HG03565 (cell line): ENCODE results near the gene ERCC4.
"Not testable (repeated sequence)": the region's sequence is repeated elsewhere in the genome, so short reads cannot be mapped to it uniquely, and the experiment has no call there.

ENCODE experiments used
- ATAC-seq: cut with Tn5 transposase; IDR thresholded peaks from one replicate; pipeline ENCODE4 v1.9.1; 2021; ENCODE audit warnings: mild to moderate bottlenecking, moderate library complexity; ENCODE audit not compliant: unreplicated experiment

ERCC4 gene

GRCh38 chr16:13919683-13920509 is at the start of gene ERCC4:
TSS of gene ERCC4 (plus strand) at chr16:13920154. CDS start at chr16:13920166, 12 bp downstream.
- peak; percentile 97 for ATAC-seq

DNA sequence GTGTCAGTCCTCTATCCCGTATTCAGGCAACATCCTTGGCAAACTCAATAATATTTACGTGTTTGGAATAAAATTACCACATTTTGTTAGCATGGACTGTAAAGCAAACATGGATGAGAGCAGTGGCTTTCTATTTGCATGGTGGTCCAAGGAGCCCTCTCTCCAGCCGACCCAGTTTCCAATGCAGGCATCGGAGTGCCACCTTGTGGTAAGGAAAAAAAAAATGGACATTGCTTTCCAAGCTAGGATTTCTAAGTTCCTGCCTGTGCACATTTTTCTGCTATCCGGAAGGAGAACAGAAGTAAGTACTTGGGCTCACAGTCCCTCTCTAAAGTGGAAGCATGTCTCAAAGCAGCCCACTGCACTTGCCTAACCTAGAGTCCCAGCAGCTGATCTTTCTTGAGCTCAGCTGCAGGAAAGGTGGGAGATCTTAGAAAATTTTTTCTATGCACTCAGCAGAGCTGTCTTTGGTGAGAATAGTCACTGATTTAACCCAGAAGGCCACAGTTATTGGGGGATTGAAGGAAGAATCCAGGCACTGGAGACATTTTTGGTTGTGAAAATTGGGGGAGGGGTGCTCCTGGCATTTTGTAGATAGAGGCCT is 46.0 kb upstream of the ERCC4 start:
- no peak for ATAC-seq

GRCh38 chr16:13875614-13876284 is 44.2 kb upstream of the ERCC4 start:
- no peak for ATAC-seq

DNA sequence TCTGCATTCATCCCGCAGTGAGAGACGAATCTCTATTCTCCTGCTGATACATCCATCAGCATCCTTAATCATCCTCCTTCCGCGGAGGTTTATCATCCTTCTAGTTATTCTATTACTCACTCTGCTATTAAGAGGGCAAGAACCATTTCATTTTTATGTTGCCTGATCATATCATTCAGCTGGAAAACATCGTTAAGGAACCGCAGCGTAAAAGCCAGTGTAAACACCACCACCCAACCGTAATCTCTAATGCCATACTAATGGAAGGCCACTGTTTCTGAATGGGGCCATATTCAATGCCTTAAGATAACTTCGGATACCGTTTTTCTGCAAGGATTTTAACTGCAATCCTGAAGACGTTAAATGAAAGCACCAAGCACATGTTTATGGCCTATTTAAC is 36.7 kb upstream of the ERCC4 start:
- no peak for ATAC-seq

DNA sequence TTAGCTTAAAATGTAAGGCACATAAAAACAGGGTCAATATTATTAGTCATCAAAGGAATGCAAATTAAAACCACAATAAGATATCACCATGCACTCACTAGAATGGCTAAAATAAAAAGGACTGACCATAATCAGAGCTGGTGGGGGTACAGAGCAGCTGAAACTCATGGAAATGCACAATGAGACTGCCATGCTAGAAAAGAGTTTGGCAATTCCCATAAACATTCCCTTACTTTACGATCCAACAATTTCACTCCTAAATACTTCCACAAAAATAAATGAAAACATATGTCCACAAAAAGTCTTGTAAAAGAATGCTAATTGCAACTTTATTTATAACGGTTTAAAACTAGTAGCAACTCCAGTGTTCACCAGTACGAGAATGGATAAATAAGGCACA is 36.1 kb upstream of the ERCC4 start:
- no peak for ATAC-seq

- ATAC-seq, result no peak
Observed at GRCh38 chr16:13885700-13886099, 34.3 kb upstream of the ERCC4 start.

GRCh38 chr16:13886608-13887007 is 33.3 kb upstream of the ERCC4 start:
- ATAC-seq, result no peak

GRCh38 chr16:13889323-13889722 is 30.6 kb upstream of the ERCC4 start:
- ATAC-seq, result not testable (repeated sequence)

DNA sequence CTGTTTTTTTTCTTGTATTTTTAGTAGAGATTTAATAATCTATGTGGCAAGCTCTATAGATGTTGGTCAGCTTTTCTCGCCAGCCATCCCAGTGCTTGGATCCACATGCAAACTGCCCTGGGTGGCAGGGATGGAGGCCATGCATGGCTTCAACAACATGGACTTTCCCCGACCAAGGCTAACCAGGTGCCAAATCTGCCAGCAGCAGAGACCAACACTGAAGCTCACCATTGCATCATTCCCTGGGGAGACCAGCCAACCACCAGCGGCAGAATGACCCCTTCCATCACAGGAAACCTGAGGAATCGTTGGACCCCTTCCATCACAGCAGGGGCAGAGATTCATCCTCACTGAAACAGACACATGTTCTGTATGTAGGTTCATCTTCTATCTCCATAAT is 27.7 kb upstream of the ERCC4 start:
- no peak for ATAC-seq

DNA sequence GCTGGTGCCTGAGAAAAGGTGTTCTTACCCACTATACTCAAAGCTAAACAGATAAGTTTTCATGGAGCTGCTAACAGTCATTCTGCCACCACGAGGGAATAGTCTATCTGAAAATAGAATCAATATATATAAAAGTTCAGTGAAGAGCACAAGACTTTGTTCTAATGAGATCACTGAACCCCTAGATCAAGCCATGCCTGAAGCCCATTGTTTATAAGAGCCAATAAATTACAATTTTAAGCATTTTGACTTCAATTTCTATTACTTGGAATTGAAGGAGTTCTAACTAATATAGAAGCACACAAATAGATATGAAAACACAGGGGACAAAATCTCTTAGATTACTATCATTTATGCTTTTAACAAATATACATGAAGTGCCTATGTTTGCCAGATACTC is 24.4 kb upstream of the ERCC4 start:
- no peak for ATAC-seq

GRCh38 chr16:13896543-13897182 is 23.3 kb upstream of the ERCC4 start:
- no peak for ATAC-seq

DNA sequence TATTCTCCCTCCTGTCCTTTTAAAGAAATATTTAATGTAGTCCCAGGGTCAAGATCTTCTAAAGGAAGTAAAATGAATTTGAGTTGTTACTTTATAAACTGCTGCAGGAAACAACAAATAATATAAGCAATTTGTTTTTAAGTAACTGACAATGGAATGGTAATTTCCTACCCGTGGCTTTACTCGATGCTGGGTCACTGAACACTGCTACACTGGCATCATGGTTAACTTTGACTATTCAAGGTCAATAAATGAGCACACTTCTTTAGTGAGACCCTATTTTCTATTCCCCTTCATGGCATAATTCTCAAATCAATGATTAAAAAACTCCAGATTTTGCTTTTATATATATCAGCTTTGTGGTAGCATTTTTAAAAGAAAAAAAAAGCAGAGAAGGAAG is 22.1 kb upstream of the ERCC4 start:
- no peak for ATAC-seq

DNA sequence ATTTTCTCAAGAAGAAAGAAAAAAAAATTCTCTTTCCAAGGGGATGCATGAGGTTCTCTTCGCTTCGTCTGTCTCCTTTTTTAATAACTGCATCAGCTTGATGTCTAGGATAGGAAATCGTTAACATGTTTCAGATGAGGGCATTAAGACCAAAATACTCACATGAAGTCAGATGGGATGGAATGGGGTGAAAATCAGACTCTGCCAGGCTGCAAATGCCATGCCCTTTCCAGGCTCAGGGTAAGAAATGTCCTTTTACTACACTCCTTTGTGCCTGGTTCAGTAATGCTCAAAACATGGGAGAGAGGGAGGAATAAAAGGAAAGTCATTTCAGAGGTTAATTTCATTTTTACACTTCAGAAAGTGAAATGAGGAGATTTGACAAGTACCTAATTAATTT is 21.7 kb upstream of the ERCC4 start:
- ATAC-seq, result no peak

DNA sequence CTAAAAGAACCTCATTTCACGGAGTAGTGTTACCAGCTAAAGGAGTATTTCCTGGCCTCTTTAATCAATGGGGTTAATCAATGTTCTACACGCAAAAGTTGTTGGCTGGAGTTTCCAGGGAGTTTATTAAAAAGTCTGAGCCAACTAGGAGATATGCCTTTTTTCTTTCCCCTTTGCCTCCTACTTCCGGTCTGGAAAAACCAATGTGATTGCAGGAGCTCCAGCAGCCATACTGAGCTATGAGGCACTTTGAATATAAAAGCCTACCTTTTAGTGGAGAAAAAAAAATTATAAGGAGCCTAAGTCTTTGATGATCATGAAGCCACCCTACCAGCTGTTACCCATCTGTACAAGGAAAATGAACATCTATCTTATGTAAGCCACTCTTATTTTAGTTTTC is 17.9 kb upstream of the ERCC4 start:
- ATAC-seq, result no peak

DNA sequence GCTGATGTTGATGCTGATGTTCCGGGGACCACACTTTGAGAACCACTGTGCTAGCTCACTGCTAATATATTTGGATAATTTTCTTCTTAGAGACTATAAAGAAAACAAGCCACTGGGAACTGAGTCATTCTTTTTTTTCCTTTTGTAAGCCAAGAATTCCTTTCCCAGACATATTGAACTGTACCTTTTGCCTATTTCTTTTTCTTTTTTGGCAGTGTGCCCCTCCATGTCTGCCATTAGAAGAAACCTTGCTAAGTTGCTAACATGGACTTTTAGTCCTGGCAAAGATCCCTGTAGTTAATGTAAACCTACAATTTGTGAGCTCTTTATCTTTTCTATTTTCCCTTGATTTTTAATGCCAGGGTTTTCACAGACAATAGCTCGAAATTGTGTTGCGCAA is 17.3 kb upstream of the ERCC4 start:
- no peak for ATAC-seq

DNA sequence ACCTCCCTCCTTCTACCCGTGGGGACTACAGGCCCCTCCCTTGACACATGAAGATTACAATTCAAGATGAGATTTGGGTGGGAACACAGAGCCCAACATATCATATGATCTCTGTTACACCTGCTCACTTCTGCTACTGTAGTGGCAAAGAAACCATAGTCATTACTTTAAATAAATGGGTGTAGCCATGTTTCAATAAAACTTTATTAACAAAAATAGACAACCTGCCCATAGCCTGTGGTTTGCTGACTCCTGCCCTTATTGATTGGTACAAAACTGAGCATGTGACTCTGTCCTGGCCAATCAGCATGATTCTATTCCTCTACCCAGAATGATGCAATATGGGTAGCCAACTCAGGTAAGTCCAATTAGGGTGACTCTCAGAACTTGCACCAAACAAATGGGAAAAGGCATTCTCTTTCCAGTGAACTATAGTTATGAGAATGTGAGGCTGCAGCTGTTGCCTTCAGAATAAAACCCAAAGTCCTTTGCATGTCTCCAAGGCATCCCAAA is 15.7 kb upstream of the ERCC4 start:
- no peak for ATAC-seq

- not testable (repeated sequence) for ATAC-seq
Observed at GRCh38 chr16:13904822-13905221, 15.1 kb upstream of the ERCC4 start.

DNA sequence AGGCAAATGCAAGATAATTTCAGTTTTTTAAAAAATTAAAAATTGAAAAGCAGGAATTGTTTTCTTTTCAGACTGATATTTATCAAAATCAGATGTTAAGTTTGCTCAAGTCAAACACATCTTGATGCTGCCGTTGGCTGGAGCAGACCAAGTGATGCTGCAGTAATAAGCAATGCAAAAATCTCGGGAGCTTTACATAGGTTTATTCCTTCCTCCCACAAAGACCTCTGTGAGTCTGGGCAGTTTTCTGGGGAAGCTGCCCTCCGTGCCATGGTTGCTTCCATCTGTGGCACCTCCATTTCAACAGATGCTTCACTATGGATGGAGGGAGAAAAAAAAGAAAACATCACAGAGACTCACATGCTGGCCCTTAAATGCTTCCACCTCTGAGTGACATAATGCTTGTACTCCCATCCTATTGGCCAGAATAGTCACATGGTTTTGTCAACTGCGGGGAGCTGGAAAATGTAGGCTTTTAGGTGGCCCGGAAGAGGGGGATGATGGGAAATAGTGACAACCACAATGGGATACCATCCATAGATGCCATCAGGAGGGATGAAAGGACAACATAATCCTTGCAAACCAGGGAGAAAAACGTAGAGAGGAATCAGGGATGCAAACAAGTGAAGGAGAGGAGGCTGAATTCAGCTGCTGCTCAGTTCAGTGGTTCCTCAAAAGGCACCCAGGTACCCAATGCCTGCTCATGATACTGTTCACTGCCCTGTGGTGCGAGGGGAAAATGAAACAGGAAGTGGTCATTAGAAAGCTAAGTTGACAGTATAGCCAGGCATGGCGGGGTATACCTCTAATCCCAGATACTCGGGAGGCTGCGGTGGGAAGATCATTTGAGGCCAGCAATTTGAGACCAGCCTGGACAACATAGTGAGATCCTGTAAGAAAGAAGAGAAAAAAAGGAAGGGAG is 13.5 kb upstream of the ERCC4 start:
- ATAC-seq, result no peak

DNA sequence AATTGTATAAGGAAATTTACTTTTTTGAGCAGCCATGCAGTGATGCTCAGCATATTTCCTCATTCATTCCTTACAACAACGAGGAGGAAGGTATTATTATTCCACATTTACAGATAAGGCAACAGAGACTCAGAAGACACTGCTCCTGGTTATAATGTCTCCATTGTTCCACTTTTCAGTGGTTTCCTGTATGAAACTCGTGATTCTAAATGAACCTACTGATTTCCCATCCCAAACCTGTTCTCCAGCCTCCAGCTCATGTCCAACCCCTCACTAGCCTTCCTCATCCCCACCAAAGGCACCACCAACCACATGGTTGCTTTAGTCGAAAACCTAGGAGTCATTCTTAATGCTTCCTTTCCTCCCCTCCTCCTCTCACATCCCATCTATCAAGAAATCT is 12.5 kb upstream of the ERCC4 start:
- no peak for ATAC-seq

DNA sequence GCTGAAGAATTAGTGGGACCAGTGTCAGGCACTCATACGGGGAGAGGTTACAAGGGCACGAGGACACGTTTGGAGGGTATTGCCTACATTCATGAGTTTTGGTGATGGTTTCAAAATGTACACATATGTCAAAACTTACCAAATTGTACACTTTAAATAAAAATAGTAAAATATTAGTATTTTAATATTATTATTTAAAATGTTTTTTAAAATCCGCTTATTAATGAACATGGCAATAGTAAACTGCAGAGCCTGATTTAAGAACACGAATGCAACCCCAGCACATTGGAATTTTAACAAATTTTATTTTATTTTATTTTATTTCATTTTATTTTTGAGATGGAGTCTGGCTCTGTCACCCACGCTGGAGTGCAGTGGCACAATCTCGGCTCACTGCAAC is 10.9 kb upstream of the ERCC4 start:
- ATAC-seq, result no peak
